Measurements from ENCODE around the gene DR1. TPM values are rescaled to one million over a fixed set of nuclear protein-coding genes. Genes with fewer than 3 reads are reported as not detected.

Gene DR1
- total RNA-seq = 63.2 and 86.9 TPM in 2 replicates

GRCh38 chr1:93345633-93346420, at the start of gene DR1:
Gene DR1 (plus strand): TSS chr1:93345907. CDS start chr1:93346646, 739 bp downstream.

Other genes with a start within 250 kb of the DR1 start
- 92.8 and 106 TPM in 2 replicates for gene TMED5, start 165.5 kb upstream of the DR1 start, total RNA-seq
- 3.6 and 3.8 TPM in 2 replicates for gene CCDC18, start 165.2 kb upstream of the DR1 start, total RNA-seq
- gene FNBP1L, start 102.2 kb downstream of the DR1 start, total RNA-seq = 18.1 and 58.1 TPM in 2 replicates

Measured in nasal cavity respiratory epithelium epithelial cell of viscerocranial mucosa (primary cell).